Fibroblast of villous mesenchyme (primary cell): Measurements from ENCODE around the gene MSANTD2. TPM values are rescaled to one million over a fixed set of nuclear protein-coding genes. Genes with fewer than 3 reads are reported as not detected.

Experiments used
- DNase-seq: peaks from one replicate; pipeline ENCODE4 v3.0.0-alpha.2; 2010; ENCODE audit warnings: low read depth
- H3K4me3 ChIP-seq: 2 replicates; pipeline ENCODE4 v1.5.1; 2011; ENCODE audit warnings: low read depth, mild to moderate bottlenecking, low read length
- total RNA-seq: library from RNA; depleted of rRNA; stranded (reverse); fragments of >200 nt; gene quantifications from 2 replicates; pipeline ENCODE4 v1.2.3, GENCODE V29; 2012
- TF ChIP-seq, protein P1 (sequence below): IDR thresholded peaks from 2 replicates; pipeline ENCODE4 v1.5.1; 2012; ENCODE audit warnings: low read depth, mild to moderate bottlenecking, low read length; ENCODE audit not compliant: insufficient read depth

Gene MSANTD2
- total RNA-seq, 1 donor: 11.2 TPM

DNA sequence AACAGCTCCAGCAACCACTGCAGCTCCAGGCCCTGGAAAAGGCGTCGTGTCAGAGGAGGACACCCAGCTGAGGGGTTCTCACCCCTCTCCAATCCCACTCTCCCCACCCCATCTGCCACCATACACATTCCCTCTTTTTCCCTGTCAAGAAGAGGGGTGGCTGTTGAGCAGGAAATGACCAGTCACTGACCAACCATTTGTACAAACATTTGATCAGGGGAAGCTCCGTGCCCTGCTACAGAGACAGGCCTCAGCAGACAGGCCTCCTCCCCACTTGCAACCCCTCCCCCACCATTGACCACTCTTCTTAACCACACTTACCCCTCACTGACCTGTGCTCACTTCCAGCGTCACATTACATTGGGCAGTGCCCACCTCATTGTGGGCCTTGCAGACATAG lies 45.9 kb downstream of the MSANTD2 start:
- H3K4me3 ChIP-seq: no peak overlapping the region
- TF ChIP-seq, protein P1, sequence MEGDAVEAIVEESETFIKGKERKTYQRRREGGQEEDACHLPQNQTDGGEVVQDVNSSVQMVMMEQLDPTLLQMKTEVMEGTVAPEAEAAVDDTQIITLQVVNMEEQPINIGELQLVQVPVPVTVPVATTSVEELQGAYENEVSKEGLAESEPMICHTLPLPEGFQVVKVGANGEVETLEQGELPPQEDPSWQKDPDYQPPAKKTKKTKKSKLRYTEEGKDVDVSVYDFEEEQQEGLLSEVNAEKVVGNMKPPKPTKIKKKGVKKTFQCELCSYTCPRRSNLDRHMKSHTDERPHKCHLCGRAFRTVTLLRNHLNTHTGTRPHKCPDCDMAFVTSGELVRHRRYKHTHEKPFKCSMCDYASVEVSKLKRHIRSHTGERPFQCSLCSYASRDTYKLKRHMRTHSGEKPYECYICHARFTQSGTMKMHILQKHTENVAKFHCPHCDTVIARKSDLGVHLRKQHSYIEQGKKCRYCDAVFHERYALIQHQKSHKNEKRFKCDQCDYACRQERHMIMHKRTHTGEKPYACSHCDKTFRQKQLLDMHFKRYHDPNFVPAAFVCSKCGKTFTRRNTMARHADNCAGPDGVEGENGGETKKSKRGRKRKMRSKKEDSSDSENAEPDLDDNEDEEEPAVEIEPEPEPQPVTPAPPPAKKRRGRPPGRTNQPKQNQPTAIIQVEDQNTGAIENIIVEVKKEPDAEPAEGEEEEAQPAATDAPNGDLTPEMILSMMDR: no peak
- no peak for DNase-seq

DNA sequence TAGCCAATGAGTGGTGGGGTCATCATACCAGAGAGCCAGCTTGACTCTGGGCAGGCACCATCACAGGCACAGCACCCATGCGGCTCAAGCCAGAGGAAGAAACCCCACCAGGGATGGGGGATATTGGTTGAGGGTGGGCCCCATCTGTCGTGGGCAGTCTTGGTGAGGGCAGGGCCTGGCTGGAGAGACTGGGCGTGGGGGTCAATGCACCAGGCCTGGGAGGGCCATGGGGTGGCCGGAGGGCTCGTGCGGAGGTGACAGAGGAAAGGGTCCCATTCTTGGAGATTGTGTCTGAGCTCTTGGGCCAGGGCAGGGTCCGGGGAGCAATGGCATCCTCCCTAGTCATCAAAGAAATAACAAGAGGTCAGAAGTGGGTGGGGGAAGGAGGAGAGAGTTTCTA lies 46.6 kb downstream of the MSANTD2 start:
- TF ChIP-seq, protein P1: no peak
- no peak overlapping the region for H3K4me3 ChIP-seq
- no peak for DNase-seq

DNA sequence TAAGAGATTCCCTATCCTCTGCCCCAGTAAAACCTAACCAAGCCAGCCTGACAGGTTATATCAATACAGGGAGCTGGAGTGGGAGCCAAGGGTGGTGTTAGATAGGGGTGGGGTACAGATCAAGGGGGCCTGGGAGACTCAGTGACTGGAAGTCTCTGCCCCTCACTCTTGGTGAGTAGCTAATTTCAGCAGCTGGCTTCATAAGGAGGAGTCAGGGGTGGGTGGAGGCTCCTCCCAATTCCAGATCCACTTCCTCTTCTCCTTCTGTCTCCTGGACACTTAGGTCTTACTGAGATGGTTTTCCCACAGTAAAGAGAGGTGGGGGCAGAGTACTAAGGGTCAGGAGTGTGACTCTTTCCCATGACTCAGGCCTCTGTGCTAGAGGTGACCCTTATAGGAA lies 47.0 kb downstream of the MSANTD2 start:
- no peak overlapping the region for H3K4me3 ChIP-seq
- TF ChIP-seq, protein P1: no peak
- DNase-seq: no peak

DNA sequence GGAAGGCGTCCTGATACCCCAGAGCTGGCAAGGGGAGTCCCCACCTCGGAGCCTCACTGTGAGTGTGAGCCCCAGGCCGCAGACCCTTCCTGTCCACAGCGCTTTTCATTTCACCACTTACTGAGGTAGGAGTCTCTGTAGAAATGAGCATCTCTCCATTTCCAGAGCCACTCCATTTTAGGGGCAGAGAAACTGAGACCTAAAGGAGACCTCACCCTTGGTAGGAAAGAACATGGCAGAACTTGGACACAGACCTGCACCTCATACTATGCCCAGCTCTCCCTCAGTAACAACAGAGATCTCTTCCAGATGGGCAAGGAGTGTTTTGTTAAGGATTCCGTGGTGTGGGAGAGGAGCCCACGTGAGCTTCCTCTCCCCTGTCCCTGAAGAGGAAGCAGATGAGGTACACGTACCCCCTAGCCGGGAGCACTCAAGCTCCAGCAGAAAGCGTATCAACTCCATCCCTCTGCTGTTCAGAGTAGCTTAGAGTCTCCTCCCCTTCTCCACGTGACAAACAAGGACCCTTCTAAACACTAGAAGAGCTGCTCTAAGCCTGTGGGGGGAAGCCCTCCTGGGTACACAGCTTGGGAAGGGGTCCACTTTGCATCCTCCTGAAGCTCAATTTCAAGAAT lies 47.6 kb downstream of the MSANTD2 start:
- TF ChIP-seq, protein P1: no peak
- no peak overlapping the region for H3K4me3 ChIP-seq
- no peak for DNase-seq

DNA sequence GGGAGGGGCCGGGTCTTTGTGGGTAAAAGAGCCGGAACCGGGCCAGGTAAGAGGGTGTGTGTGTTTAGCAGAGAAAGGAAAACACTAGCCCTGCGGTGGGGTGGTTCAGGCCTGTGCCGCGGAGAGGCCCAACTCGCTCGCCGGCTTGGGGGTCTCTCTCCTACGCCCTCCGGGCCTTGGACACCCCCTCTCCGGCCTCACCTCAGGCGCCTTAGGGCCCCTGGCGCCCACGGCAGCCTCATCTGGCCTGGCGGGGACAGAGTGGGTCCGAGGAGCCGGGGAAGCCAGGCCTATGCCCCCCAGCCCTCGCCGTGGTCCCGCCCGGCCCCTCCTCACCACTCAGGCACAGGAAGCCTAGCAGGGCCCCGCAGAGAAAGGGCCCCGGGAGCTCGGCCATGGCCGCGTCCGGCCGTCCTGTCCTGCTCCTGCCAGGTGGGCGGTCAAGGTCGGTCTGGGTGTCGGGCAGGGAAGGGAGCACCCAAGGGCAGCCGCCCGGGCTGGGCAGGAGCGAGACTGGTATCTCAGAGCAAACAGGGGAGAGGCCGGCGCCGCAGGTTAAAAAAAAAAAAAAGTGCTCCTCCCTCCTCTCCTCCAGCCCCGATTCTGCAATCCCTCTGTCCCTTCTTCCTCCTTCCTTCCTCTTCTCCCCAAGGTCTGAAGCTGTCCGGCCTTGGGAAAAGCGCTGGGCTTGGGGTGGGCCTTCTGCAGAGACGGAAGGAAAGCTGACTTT lies 48.3 kb downstream of the MSANTD2 start, which contains the start of gene VSIG2:
TSS of gene VSIG2 (minus strand) at position 515 of the 730 bp plus-strand sequence. CDS start at position 397, 118 bp downstream.
- DNase-seq: no peak
- H3K4me3 ChIP-seq: no peak within 1 kb of the TSS
- TF ChIP-seq, protein P1: no peak

DNA sequence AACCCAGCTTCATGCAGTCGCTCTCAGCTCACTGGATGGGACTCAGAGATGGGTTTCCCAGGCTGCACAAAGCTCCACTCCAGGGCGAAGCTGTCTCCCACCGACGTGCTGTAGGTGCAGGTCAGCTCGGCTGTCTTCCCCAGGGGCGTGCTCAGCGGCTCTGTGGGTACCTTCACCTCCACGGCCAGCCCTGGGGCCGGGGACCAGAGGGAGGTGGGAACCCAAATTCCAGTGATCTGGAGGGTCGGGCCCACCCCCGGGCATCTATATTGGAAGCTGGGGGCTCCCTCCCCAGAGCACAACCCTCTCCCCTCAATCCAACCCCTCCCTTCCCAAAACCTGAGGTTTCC lies 48.8 kb downstream of the MSANTD2 start:
- TF ChIP-seq, protein P1: no peak
- no peak overlapping the region for H3K4me3 ChIP-seq

DNA sequence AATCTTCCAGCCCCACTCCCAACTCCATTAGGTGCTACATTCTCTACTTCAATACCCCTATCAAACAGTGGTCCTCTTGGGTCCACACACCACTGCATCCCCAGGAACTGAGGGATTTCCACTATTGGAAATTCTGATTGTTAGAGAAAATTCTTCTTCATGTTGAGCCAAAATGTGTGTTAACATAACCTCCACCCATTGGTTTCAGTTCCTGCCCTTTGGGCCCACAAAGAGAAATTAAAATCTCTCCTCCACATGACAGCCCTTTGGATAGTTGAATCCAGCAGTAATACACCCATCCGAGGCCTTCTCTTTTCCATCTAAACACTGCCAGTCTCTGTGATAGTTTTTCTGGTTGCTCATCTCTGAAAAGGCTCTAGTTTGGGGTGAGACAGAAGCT lies 50.3 kb downstream of the MSANTD2 start:
- TF ChIP-seq, protein P1: no peak
- no peak for DNase-seq

More for the DNA sequence above, 48.8 kb downstream of the MSANTD2 start:
- DNase-seq: no peak

More for the DNA sequence above, 50.3 kb downstream of the MSANTD2 start:
- H3K4me3 ChIP-seq: no peak overlapping the region
